Cardiac muscle cell (in vitro differentiated cells and primary cell): ENCODE results near the gene ETS2. TPM values are rescaled to one million over a fixed set of nuclear protein-coding genes. Genes with fewer than 3 reads are reported as not detected.

Experiments
- DNase-seq, 2 donors: peaks; one replicate each; pipeline versions ENCODE4 v3.0.0 to v3.0.0-alpha.2; 2010 to 2017; ENCODE audit warnings: low read depth in 1 of 2, low spot score in 1 of 2
- H3K27ac ChIP-seq: fragments of 200-600 bp; sonication (generic); 2 replicates; pipeline ENCODE4 v1.5.1; 2016
- H3K27me3 ChIP-seq: fragments of 200-600 bp; sonication (generic); 2 replicates; pipeline ENCODE4 v1.6.0; 2016; ENCODE audit warnings: control low read depth
- H3K36me3 ChIP-seq: fragments of 200-600 bp; sonication (generic); 2 replicates; pipeline ENCODE4 v1.5.1; 2016; ENCODE audit warnings: control low read depth
- H3K4me1 ChIP-seq: fragments of 200-600 bp; sonication (generic); 2 replicates; pipeline ENCODE4 v1.8.1; 2017; ENCODE audit warnings: low read depth, mild to moderate bottlenecking, mixed run types
- H3K4me3 ChIP-seq: fragments of 200-600 bp; sonication (generic); 2 replicates; pipeline ENCODE4 v1.5.1; 2016; ENCODE audit warnings: mild to moderate bottlenecking
- H3K9me3 ChIP-seq: fragments of 200-600 bp; sonication (generic); 2 replicates; pipeline ENCODE4 v1.5.1; 2017; ENCODE audit warnings: low read depth, mild to moderate bottlenecking, control low read depth
- CTCF ChIP-seq: IDR thresholded peaks from 2 replicates; pipeline ENCODE4 v1.5.1; 2012; ENCODE audit warnings: low read depth, mild to moderate bottlenecking, low read length
- polyA plus RNA-seq: library from polyadenylated mRNA; unstranded; fragments of >200 nt; fragmentation: Nextera tagmentation; extraction: Ambion mirVana; gene quantifications from 2 replicates; pipeline ENCODE4 v1.2.1, GENCODE V29; 2016
- total RNA-seq: library from RNA; depleted of rRNA; stranded (reverse); fragments of >200 nt; gene quantifications from 2 replicates; pipeline ENCODE4 v1.2.3, GENCODE V29; 2016

Gene ETS2
- total and polyA plus RNA-seq, 2 experiments from 2014 or later: 20.9 to 25.2 TPM

GRCh38 chr21:38861989-38862683 is 56.4 kb downstream of the ETS2 start:
- DNase-seq: no peak
- no peak overlapping the region for H3K27ac ChIP-seq
- no peaks in the 10 kb centered on the region for H3K9me3 ChIP-seq
- H3K36me3 ChIP-seq: no peaks in the 10 kb centered on the region
- no peaks in the 10 kb centered on the region for H3K27me3 ChIP-seq
- TF ChIP-seq CTCF: no peak
- H3K4me3 ChIP-seq: no peak overlapping the region
- H3K4me1 ChIP-seq: peaks cover 17% of the 10 kb centered on the region

GRCh38 chr21:38863291-38863690 is 57.6 kb downstream of the ETS2 start:
- Histone ChIP-seq H3K4me1 (peaks cover 10% of the 10 kb centered on the region), H3K9me3 (no peaks in the 10 kb centered on the region), H3K4me3 (no peak overlapping the region), H3K27ac (no peak overlapping the region), H3K36me3 (no peaks in the 10 kb centered on the region), H3K27me3 (no peaks in the 10 kb centered on the region)
- TF ChIP-seq CTCF: no peak
- DNase-seq: no peak

- DNase-seq: peak in 1 of 2 donors; percentile 21
- no peak overlapping the region for H3K27ac ChIP-seq
- no peak for TF ChIP-seq CTCF
- H3K36me3 ChIP-seq: no peaks in the 10 kb centered on the region
- no peak overlapping the region for H3K4me3 ChIP-seq
- peaks cover 10% of the 10 kb centered on the region for H3K4me1 ChIP-seq
- no peaks in the 10 kb centered on the region for H3K27me3 ChIP-seq
- no peaks in the 10 kb centered on the region for H3K9me3 ChIP-seq
Measured at GRCh38 chr21:38863843-38864363, 58.2 kb downstream of the ETS2 start.

GRCh38 chr21:38864964-38865363 is 59.2 kb downstream of the ETS2 start:
- no peak overlapping the region for H3K27ac ChIP-seq
- peaks cover 10% of the 10 kb centered on the region for H3K4me1 ChIP-seq
- H3K36me3 ChIP-seq: no peaks in the 10 kb centered on the region
- DNase-seq: no peak
- no peak for TF ChIP-seq CTCF
- H3K4me3 ChIP-seq: no peak overlapping the region
- no peaks in the 10 kb centered on the region for H3K9me3 ChIP-seq
- H3K27me3 ChIP-seq: no peaks in the 10 kb centered on the region

- no peak overlapping the region for H3K27ac ChIP-seq
- H3K9me3 ChIP-seq: no peaks in the 10 kb centered on the region
- no peaks in the 10 kb centered on the region for H3K36me3 ChIP-seq
- H3K4me3 ChIP-seq: no peak overlapping the region
- no peaks in the 10 kb centered on the region for H3K4me1 ChIP-seq
- H3K27me3 ChIP-seq: no peaks in the 10 kb centered on the region
- no peak for TF ChIP-seq CTCF
- no peak for DNase-seq
Measured at GRCh38 chr21:38869196-38869595, 63.5 kb downstream of the ETS2 start.
